K562 treated with DMSO at 1 percent for 24 hours (cell line): ENCODE data around the gene FBXL12. TPM values are rescaled to one million over a fixed set of nuclear protein-coding genes. Genes with fewer than 3 reads are reported as not detected.

Experiments used
- total RNA-seq: library from RNA; unstranded; fragments of 300-600 nt; gene quantifications from 2 replicates; pipeline ENCODE4 v1.2.3, GENCODE V29; 2022; ENCODE audit warnings: low read depth; ENCODE audit not compliant: insufficient read depth

Gene FBXL12, protein sequence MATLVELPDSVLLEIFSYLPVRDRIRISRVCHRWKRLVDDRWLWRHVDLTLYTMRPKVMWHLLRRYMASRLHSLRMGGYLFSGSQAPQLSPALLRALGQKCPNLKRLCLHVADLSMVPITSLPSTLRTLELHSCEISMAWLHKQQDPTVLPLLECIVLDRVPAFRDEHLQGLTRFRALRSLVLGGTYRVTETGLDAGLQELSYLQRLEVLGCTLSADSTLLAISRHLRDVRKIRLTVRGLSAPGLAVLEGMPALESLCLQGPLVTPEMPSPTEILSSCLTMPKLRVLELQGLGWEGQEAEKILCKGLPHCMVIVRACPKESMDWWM
- 63.1 and 65.0 TPM in 2 replicates for total RNA-seq

DNA sequence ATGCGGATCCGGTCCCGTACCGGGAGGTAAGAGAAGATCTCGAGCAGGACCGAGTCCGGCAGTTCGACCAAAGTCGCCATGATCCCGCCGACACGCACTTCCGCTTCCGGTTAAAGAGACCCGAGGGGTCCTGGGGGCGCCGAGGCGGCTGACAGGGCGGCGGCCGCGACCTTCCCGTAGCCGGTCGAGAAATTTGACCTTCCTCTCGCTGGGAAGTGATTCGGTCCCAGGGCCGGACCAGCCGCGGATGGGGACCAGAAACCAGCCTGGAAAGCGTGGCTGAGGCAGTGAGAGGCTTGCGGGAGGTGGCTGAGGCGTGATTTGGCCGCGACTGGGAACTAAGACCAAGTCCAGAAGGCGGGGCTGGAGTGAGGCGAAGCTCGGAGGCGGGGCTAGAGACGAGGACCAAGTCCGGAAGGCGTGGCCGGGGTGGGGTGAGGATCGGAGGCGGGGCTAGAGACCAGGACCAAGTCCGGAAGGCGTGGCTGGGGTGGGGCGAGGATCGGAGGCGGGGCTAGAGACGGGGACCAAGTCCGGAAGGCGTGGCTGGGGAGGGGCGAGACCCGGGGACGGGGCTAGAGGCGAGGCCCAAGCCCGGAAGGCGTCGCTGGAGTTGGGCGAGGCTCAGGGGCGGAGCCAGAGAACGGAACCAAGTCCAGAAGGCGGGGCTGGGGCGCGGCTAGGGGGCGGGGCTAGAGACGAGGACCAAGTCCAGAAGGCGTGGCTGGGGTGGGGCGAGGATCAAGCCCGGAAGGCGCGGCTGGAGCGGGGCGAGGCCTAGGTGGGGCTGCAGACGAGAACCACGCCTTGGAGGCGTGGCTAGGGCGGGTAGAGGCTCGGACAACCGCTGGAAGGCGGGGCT, at the start of gene FBXL12:
Gene FBXL12 (minus strand): TSS at position 346 of the 862 bp plus-strand sequence. CDS start 266 bp downstream, at position 80.

DNA sequence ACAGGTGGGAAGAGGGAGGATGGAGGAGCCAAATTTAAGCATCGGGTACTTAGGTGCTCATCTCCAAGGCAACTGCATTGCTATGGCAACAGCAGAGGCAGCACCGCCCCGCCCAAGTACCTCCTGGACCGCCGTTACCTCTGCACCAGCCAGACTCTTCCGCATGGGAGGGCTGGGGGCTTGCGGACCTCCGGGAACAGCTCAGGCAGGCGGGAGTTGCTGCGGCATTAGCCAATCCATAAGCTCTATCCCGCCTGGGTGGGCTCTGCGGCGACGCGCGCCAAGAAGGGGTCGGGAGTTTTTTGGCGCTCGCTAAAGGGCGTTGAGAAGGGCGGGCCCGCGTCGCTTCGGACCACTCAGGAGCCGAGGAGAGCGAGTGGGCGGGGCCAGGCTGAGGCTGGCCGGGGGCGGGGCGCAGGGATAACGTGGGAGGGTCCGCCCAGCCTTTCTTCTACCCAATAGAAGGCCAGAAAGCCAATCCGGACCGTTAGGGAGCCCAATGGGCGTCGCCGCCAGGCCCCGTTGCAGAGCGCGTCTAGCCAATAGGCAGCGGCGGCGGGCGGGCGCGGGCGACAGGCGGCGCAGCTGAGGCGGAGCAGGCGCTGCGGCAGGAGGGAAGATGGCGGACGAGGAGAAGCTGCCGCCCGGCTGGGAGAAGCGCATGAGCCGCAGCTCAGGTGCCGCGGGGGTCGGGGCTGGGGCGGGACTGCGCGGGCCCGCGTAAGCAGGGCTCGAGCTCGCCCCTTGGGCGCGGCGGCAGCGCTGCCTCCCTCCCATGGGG, 16.0 kb upstream of the FBXL12 start, which contains the start of gene PIN1:
Gene PIN1 (plus strand): TSS at position 593 of the 781 bp plus-strand sequence. CDS start 27 bp downstream, at position 620.

DNA sequence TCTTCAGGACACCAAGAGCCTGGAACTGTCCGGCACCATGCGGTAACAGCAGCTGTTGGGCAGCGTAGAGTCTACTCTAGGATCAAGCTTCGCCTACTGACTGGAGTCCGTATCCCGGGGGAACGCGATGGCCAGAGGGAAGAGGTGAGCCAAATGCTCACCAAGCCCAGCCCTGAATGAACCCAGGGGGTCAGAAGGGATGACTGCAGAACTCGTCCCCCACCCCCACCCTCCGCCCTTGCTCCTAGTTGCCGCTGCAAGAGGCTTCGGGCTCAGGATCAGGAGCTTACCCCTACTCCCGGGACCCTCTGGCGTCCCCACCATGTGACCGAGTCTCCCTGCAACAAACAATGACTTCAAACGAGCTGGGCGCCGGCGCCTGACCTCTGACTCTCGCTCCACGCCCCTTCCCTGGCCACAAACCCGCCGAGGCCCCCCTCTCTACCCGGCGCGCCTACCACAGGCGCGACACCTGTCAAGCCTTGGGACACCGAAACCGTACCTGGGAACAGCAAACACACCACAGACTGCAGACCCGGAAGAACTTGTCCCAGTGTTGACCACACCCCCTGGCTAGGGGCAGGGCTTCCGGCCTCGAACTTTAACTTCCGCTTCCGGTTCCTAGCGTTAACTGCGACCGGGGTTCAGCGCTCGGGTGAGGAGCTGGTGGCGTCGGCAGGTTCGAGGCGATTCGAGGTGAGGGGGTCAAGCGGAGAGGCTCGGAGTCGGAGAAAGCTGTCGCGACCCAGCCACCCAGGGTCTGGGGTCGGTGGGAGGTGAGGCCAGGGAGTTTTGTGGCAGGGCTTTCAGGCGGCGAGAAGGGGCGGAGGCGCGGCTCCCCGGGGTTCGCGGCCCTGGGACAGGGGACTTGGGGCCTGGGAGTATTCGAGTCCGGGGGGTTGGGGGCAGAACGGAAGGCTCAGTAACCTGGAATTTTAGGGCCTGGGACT, 8.7 kb upstream of the FBXL12 start, which contains the start of gene UBL5:
Gene UBL5 (plus strand): TSS at position 630 of the 950 bp plus-strand sequence. CDS start 420 bp downstream, outside the sequence.

DNA sequence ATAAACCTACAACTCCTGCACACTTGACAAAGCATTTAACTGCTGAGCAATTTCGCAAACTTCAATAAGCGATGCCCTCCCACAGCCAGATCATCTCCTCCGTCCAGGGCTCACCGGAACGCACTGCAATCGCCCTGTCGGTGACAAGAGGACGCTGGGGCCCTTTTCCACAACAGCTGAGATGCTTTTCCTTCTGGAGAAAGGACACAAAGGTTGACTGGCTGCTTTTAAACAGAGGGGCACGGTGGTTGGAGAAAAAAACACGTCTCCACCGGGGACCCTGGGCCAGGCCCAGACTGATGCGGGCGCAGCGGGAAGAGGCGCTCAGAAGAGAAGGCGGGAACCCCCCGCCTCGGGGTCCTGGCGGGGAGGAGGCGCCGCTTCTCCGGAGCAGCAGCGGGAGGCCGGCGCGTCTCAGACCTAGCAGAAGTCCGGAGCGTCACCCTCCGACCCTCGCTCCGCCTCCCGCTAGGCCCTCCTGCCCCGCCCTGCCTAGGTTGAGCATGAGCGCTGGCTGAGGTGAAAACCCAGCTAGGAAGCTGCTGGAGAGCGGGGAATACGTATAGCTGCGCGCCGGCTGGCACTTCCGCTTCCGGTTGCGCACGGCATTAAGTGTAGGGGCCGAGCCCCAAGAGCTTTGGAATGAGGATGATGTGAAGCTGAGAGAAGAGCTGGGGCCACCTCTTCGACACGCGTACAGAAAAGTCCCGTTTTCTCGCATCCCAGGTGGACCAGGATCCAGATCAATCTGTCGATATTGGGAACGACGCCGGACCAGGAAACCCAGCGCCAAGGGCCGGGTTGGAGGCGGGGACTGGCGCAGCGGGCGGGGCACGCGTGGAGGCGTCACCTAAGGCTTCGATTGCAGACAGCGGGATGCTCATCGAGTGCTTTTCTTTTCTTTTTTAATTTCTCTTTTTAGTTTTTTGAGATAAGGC, 50.4 kb downstream of the FBXL12 start, which contains the start of gene ZNF846:
Gene ZNF846 (minus strand): TSS at position 564 of the 938 bp plus-strand sequence. CDS start 3,788 bp downstream, outside the sequence.

Other genes starting within 250 kb of the FBXL12 start
- 5.0 and 6.5 TPM in 2 replicates for gene ZNF121, start 234.6 kb downstream of the FBXL12 start, total RNA-seq
- gene ZNF561, start 197.8 kb downstream of the FBXL12 start, total RNA-seq: 13.9 and 14.1 TPM in 2 replicates
- gene ZNF562, start 144.0 kb downstream of the FBXL12 start, total RNA-seq: 3.1 and 4.5 TPM in 2 replicates
- 7.9 and 17.0 TPM in 2 replicates for gene ZNF846, start 50.3 kb downstream of the FBXL12 start, total RNA-seq
- gene UBL5, start 8.8 kb upstream of the FBXL12 start, total RNA-seq: 636 and 749 TPM in 2 replicates
- gene PIN1, start 16.2 kb upstream of the FBXL12 start, total RNA-seq: 197 and 205 TPM in 2 replicates
- gene OLFM2, start 117.4 kb upstream of the FBXL12 start, total RNA-seq: 2.0 and 2.8 TPM in 2 replicates
- not detected in 2 replicates for gene COL5A3, start 191.4 kb upstream of the FBXL12 start, total RNA-seq
- gene RDH8, start 194.4 kb upstream of the FBXL12 start, total RNA-seq: not detected in 2 replicates